PFSK-1 (cell line): ENCODE data around the gene PSMG1.

Source experiments
- FOXP2 ChIP-seq: optimal IDR thresholded peaks from 2 replicates; pipeline ENCODE3; 2011; ENCODE audit warnings: borderline replicate concordance, control low read depth, inconsistent platforms; ENCODE audit not compliant: insufficient read depth; ENCODE audit errors: extremely low read length, extremely low read depth
- POLR2AphosphoS5 ChIP-seq: IDR thresholded peaks from 2 replicates; pipeline ENCODE4 v1.6.1; 2012; ENCODE audit warnings: low read depth, mild to moderate bottlenecking, control low read depth, low read length, moderate library complexity
- SIN3A ChIP-seq: IDR thresholded peaks from 2 replicates; pipeline ENCODE4 v1.6.1; 2012; ENCODE audit warnings: mild to moderate bottlenecking, low read length, moderate library complexity, borderline replicate concordance; ENCODE audit not compliant: insufficient read depth
- TAF1 ChIP-seq: IDR thresholded peaks from 2 replicates; pipeline ENCODE4 v1.6.1; 2012; ENCODE audit warnings: low read length, control low read depth, borderline replicate concordance; ENCODE audit not compliant: insufficient read depth
- TF ChIP-seq, protein P1 (sequence below), 2 experiments: IDR thresholded peaks; 2 replicates each; pipeline versions ENCODE4 v1.6.1 to v1.8.0; 2011 to 2012; ENCODE audit warnings: low read depth in 2 of 2, low read length in 2 of 2, control low read depth in 1 of 2, inconsistent platforms in 1 of 2, mild to moderate bottlenecking in 1 of 2, moderate library complexity in 1 of 2; ENCODE audit not compliant: insufficient read depth in 1 of 2

PSMG1 gene

DNA sequence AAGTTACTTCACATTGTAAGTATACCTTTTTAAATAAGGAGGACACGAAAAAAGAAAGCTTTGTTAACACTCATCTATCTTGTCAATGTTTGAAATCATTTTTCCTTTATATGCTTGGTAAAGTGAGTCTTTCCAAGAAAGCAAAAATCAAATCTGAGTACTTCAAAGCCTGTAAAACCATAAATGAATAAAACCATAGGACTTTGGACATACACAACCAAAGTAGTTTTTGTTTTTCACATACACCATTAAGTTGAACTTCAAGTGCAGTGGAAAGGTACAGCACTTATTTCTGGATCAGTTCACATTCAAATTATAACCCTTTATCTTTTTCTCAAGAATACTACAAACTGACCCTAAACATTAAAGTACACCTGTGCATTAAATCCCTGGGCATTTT is 10.1 kb upstream of the PSMG1 start:
- TF ChIP-seq SIN3A = no peak
- no peak for TF ChIP-seq TAF1
- TF ChIP-seq, protein P1, sequence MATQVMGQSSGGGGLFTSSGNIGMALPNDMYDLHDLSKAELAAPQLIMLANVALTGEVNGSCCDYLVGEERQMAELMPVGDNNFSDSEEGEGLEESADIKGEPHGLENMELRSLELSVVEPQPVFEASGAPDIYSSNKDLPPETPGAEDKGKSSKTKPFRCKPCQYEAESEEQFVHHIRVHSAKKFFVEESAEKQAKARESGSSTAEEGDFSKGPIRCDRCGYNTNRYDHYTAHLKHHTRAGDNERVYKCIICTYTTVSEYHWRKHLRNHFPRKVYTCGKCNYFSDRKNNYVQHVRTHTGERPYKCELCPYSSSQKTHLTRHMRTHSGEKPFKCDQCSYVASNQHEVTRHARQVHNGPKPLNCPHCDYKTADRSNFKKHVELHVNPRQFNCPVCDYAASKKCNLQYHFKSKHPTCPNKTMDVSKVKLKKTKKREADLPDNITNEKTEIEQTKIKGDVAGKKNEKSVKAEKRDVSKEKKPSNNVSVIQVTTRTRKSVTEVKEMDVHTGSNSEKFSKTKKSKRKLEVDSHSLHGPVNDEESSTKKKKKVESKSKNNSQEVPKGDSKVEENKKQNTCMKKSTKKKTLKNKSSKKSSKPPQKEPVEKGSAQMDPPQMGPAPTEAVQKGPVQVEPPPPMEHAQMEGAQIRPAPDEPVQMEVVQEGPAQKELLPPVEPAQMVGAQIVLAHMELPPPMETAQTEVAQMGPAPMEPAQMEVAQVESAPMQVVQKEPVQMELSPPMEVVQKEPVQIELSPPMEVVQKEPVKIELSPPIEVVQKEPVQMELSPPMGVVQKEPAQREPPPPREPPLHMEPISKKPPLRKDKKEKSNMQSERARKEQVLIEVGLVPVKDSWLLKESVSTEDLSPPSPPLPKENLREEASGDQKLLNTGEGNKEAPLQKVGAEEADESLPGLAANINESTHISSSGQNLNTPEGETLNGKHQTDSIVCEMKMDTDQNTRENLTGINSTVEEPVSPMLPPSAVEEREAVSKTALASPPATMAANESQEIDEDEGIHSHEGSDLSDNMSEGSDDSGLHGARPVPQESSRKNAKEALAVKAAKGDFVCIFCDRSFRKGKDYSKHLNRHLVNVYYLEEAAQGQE (IDR thresholded peaks at IDR 0.05; ENCODE audit: insufficient read depth in 1 of 2, low read depth in 2 of 2, low read length in 2 of 2) = no peak
- no peak for TF ChIP-seq FOXP2
- no peak for TF ChIP-seq POLR2AphosphoS5

- TF ChIP-seq SIN3A (no peak), POLR2AphosphoS5 (no peak), TAF1 (no peak), FOXP2 (no peak)
- TF ChIP-seq, protein P1 (IDR thresholded peaks at IDR 0.05; ENCODE audit: insufficient read depth in 1 of 2, low read depth in 2 of 2, low read length in 2 of 2) = no peak
These were observed 6.8 kb upstream of the PSMG1 start for GRCh38 chr21:39189857-39190604.

DNA sequence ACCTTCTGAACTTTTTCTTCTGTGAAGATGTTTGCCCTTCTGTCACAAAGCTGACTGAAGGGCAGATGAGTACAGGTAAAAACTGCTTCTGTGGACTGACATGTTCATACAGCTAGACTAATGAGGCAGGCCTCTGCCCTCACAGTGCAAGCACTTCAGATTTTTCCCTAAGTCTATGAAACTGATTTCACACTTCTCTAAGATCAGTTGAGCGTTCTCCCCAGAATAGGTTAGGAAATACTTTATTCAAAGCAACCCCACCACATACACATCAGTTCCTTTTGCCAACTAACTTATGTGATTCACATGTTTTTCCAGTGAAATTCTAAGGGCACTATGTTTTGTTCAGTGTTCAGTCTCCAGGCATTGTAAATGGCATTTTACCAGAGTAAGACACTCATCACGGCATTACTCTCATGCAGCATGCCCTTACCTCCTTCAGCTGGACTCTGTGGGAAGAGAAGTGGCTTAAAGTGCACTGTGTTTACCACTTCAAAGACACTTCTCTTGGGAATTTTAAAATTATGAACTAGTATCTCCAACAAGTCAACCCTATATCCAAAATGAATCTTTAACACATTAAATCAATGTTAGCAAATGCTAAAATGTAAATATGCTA is 5.4 kb upstream of the PSMG1 start:
- no peak for TF ChIP-seq TAF1

- TF ChIP-seq SIN3A (no peak), TAF1 (no peak), POLR2AphosphoS5 (no peak), FOXP2 (no peak)
- TF ChIP-seq, protein P1 (IDR thresholded peaks at IDR 0.05; ENCODE audit: insufficient read depth in 1 of 2, low read depth in 2 of 2, low read length in 2 of 2) = no peak
These were observed 3.9 kb upstream of the PSMG1 start for GRCh38 chr21:39187141-39187540.

GRCh38 chr21:39186676-39187075 is 3.4 kb upstream of the PSMG1 start:
- TF ChIP-seq, protein P1 (IDR thresholded peaks at IDR 0.05; ENCODE audit: insufficient read depth in 1 of 2, low read depth in 2 of 2, low read length in 2 of 2) = no peak
- TF ChIP-seq TAF1 = no peak
- no peak for TF ChIP-seq SIN3A
- no peak for TF ChIP-seq POLR2AphosphoS5
- no peak for TF ChIP-seq FOXP2
